Liver (tissue), 9 donors: ENCODE measurements around the gene POLR2B. TPM values are rescaled to one million over a fixed set of nuclear protein-coding genes. Genes with fewer than 3 reads are reported as not detected.

ENCODE experiments used
- DNase-seq: peaks from one replicate; pipeline ENCODE4 v3.0.0-alpha.2; 2017; ENCODE audit warnings: low spot score
- H3K27ac ChIP-seq, 2 donors: one replicate each; pipeline ENCODE4 v1.7.0; 2013; ENCODE audit warnings: inconsistent platforms in 2 of 2, low read length in 2 of 2, control low read depth in 1 of 2, low read depth in 1 of 2, mild to moderate bottlenecking in 1 of 2
- H3K27me3 ChIP-seq, 4 donors: one replicate each; pipeline versions ENCODE4 v1.6.1 to v1.7.0; 2013; ENCODE audit warnings: low read length in 3 of 4, inconsistent platforms in 1 of 4, mild to moderate bottlenecking in 1 of 4, moderate library complexity in 1 of 4; ENCODE audit not compliant: control insufficient read depth in 4 of 4, insufficient read depth in 4 of 4
- H3K36me3 ChIP-seq, 4 donors: one replicate each; pipeline versions ENCODE4 v1.6.1 to v1.7.0; 2013; ENCODE audit warnings: low read length in 3 of 4, mild to moderate bottlenecking in 3 of 4, low read depth in 1 of 4, moderate library complexity in 1 of 4; ENCODE audit not compliant: control insufficient read depth in 4 of 4, insufficient read depth in 3 of 4
- H3K4me1 ChIP-seq, 4 donors: one replicate each; pipeline versions ENCODE4 v1.6.1 to v1.7.0; 2013; ENCODE audit warnings: low read length in 3 of 4, mild to moderate bottlenecking in 3 of 4, moderate library complexity in 1 of 4; ENCODE audit not compliant: control insufficient read depth in 4 of 4, insufficient read depth in 4 of 4
- H3K4me3 ChIP-seq, 3 donors: one replicate each; pipeline versions ENCODE4 v1.6.1 to v1.7.0; 2013; ENCODE audit warnings: low read length in 3 of 3, control low read depth in 1 of 3, low read depth in 1 of 3, mild to moderate bottlenecking in 1 of 3
- H3K9ac ChIP-seq, 2 donors: one replicate each; pipeline ENCODE4 v1.7.0; 2013; ENCODE audit warnings: low read length in 2 of 2, mild to moderate bottlenecking in 2 of 2, moderate library complexity in 2 of 2, control low read depth in 1 of 2, low read depth in 1 of 2
- H3K9me3 ChIP-seq, 4 donors: one replicate each; pipeline versions ENCODE4 v1.6.1 to v1.7.0; 2013; ENCODE audit warnings: low read length in 3 of 4; ENCODE audit not compliant: control insufficient read depth in 4 of 4
- CTCF ChIP-seq: fragments of 150-350 bp; IDR thresholded peaks from 2 replicates; pipeline ENCODE4 v1.5.1; 2017; ENCODE audit warnings: improper control_type of control experiment, low read depth, low read length; ENCODE audit not compliant: missing input control
- EGR1 ChIP-seq, 2 donors: IDR thresholded peaks; 2 replicates each; pipeline ENCODE4 v1.6.1; 2016 to 2018; ENCODE audit warnings: antibody characterized with exemption in 2 of 2, low read depth in 2 of 2
- FOXA1 ChIP-seq: IDR thresholded peaks from 2 replicates; pipeline ENCODE4 v1.6.1; 2016; ENCODE audit warnings: antibody characterized with exemption
- FOXA2 ChIP-seq: IDR thresholded peaks from 2 replicates; pipeline ENCODE4 v1.6.1; 2016; ENCODE audit warnings: antibody characterized with exemption
- GABPA ChIP-seq, 2 donors: IDR thresholded peaks in 1 of 2; conservative IDR thresholded peaks in 1 of 2; 2 replicates each; pipeline ENCODE4 v1.6.1; 2016; ENCODE audit warnings: antibody characterized with exemption in 2 of 2, mild to moderate bottlenecking in 1 of 2, moderate library complexity in 1 of 2
- HNF4A ChIP-seq, 2 donors: conservative IDR thresholded peaks; 2 replicates each; pipeline ENCODE4 v1.6.1; 2016; ENCODE audit warnings: antibody characterized with exemption in 2 of 2, mild to moderate bottlenecking in 2 of 2
- HNF4G ChIP-seq: IDR thresholded peaks from 2 replicates; pipeline ENCODE4 v1.6.1; 2016; ENCODE audit warnings: antibody characterized with exemption
- JUND ChIP-seq, 2 donors: IDR thresholded peaks; 2 replicates each; pipeline ENCODE4 v1.6.1; 2016; ENCODE audit warnings: antibody characterized with exemption in 2 of 2
- NR2F2 ChIP-seq: IDR thresholded peaks from 2 replicates; pipeline ENCODE4 v1.6.1; 2016; ENCODE audit warnings: antibody characterized with exemption
- RAD21 ChIP-seq, 2 donors: IDR thresholded peaks; 2 replicates each; pipeline ENCODE4 v1.6.1; 2016; ENCODE audit warnings: antibody characterized with exemption in 2 of 2, mild to moderate bottlenecking in 2 of 2
- REST ChIP-seq: IDR thresholded peaks from 2 replicates; pipeline ENCODE4 v1.6.1; 2016; ENCODE audit warnings: antibody characterized with exemption, mild to moderate bottlenecking
- RXRA ChIP-seq, 2 donors: IDR thresholded peaks; 2 replicates each; pipeline ENCODE4 v1.6.1; 2017 to 2018; ENCODE audit warnings: antibody characterized with exemption in 2 of 2, mild to moderate bottlenecking in 1 of 2
- SP1 ChIP-seq: IDR thresholded peaks from 2 replicates; pipeline ENCODE4 v1.6.1; 2018; ENCODE audit warnings: antibody characterized with exemption, mild to moderate bottlenecking
- TAF1 ChIP-seq: conservative IDR thresholded peaks from 2 replicates; pipeline ENCODE4 v1.6.1; 2016; ENCODE audit warnings: antibody characterized with exemption, mild to moderate bottlenecking
- YY1 ChIP-seq: IDR thresholded peaks from 2 replicates; pipeline ENCODE4 v1.6.1; 2016; ENCODE audit warnings: antibody characterized with exemption, mild to moderate bottlenecking
- ZBTB33 ChIP-seq: IDR thresholded peaks from 2 replicates; pipeline ENCODE4 v1.6.1; 2016; ENCODE audit warnings: antibody characterized with exemption
- WGBS: extraction: QIAGEN DNeasy Blood & Tissue Kit; methylation state at CpG from one replicate; pipeline ENCODE4 v1.1.7; 2013; 5-methylcytosine and 5-hydroxymethylcytosine counted together
- polyA plus RNA-seq, 2 donors: library from polyadenylated mRNA; stranded (reverse) in 1 of 2; unstranded in 1 of 2; fragments of 200-250 nt in 1 of 2; fragments of >200 nt in 1 of 2; fragmentation: Nextera tagmentation in 1 of 2; extraction: Ambion mirVana in 1 of 2; gene quantifications; one replicate each; pipeline versions ENCODE4 v1.2.1 to v1.2.3, GENCODE V29; 2013 to 2015
- total RNA-seq, 2 donors: library from RNA; depleted of rRNA; stranded (reverse); fragments of >200 nt; gene quantifications; one replicate each; pipeline ENCODE4 v1.2.3, GENCODE V29; 2014
- TF ChIP-seq, protein P1 (sequence below): IDR thresholded peaks from 2 replicates; pipeline ENCODE4 v1.6.1; 2016; ENCODE audit warnings: antibody characterized with exemption
- TF ChIP-seq, protein P2 (sequence below): IDR thresholded peaks from 2 replicates; pipeline ENCODE4 v1.6.1; 2016; ENCODE audit warnings: antibody characterized with exemption
- donor health status: healthy.
- donor health status: healthy.
- donor health status: healthy.
- donor health status: healthy.
- donor health status: healthy.

Gene POLR2B
- total and polyA plus RNA-seq, 4 donors = 16.6 to 64.4 (median 40.0) TPM

GRCh38 chr4:57065730-57066482, 87.2 kb downstream of the POLR2B start (continued):
- no peak for TF ChIP-seq HNF4G
- no peak for TF ChIP-seq EGR1 (IDR thresholded peaks at IDR 0.05; ENCODE audit: low read depth in 2 of 2)
- TF ChIP-seq SP1 = no peak
- TF ChIP-seq FOXA1 = no peak
- no peak for TF ChIP-seq RXRA (IDR thresholded peaks at IDR 0.05)
- TF ChIP-seq JUND (IDR thresholded peaks at IDR 0.05) = no peak
- TF ChIP-seq FOXA2 = no peak
- no peak for TF ChIP-seq YY1
- TF ChIP-seq GABPA (IDR thresholded peaks at IDR 0.05 in 1 of 2, conservative IDR thresholded peaks at IDR 0.05 in 1 of 2) = no peak

DNA sequence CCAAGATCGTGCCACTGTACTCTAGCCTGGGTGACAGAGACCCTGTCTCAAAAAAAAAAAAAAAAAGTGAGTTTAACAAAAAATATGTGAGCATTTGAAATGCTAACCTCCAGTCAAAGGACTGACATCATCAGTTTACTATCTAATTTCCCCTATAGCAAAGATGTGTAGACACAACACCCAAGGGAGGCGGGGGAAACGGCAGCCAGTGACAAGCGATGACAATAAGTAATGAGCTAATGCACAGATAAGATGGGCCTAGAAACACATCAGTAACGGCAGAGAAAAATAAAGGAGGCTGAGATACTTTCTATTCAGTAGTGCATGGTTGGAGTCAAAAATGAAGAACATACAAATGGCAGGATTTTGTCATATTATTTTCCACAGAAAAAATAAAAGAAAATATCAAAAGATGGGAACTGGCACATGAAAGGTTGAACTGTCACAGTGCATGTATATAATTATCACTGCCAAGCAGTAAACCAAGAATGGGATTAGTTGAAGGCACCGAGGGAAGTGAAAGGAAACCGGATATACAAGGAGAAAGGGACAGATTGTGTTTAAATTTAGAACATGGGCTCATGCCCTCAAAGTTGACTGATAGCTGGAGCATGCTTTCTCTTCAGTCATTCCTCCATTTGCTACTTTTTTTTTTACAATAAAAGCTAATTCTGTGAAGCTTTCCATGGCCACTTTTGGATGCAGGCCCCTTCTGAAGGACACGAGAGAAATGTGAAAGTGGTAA, 89.7 kb downstream of the POLR2B start:
- H3K4me1 ChIP-seq = peaks cover 0 to 8% (median under 1%) of the 10 kb centered on the region in 4 donors
- H3K9me3 ChIP-seq = no peaks in the 10 kb centered on the region
- WGBS = 78% methylated on average over 8 of the region's 8 CpGs
- no peak overlapping the region for H3K9ac ChIP-seq
- peak overlapping the region in 1 of 2 donors; percentile 14 for H3K27ac ChIP-seq
- no peak for DNase-seq
- H3K27me3 ChIP-seq = no peaks in the 10 kb centered on the region
- H3K36me3 ChIP-seq = no peaks in the 10 kb centered on the region
- TF ChIP-seq TAF1 (no peak), FOXA1 (no peak), RXRA (IDR thresholded peaks at IDR 0.05) (no peak), JUND (IDR thresholded peaks at IDR 0.05) (no peak), ZBTB33 (no peak), FOXA2 (no peak), NR2F2 (no peak), YY1 (no peak), CTCF (no peak), SP1 (no peak), HNF4A (conservative IDR thresholded peaks at IDR 0.05) (no peak), RAD21 (IDR thresholded peaks at IDR 0.05) (no peak), REST (no peak), EGR1 (IDR thresholded peaks at IDR 0.05; ENCODE audit: low read depth in 2 of 2) (no peak), HNF4G (no peak), GABPA (IDR thresholded peaks at IDR 0.05 in 1 of 2, conservative IDR thresholded peaks at IDR 0.05 in 1 of 2) (no peak)
- TF ChIP-seq, protein P1, sequence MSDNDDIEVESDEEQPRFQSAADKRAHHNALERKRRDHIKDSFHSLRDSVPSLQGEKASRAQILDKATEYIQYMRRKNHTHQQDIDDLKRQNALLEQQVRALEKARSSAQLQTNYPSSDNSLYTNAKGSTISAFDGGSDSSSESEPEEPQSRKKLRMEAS = no peak
- TF ChIP-seq, protein P2, sequence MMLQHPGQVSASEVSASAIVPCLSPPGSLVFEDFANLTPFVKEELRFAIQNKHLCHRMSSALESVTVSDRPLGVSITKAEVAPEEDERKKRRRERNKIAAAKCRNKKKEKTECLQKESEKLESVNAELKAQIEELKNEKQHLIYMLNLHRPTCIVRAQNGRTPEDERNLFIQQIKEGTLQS = no peak
- H3K4me3 ChIP-seq = no peak overlapping the region
